HL-60 (cell line): ENCODE data around the gene NHSL2.

ENCODE experiments used
- CTCF ChIP-seq: IDR thresholded peaks from one replicate; pipeline ENCODE4 v1.5.1; 2011; ENCODE audit warnings: low read length, control low read depth, inconsistent platforms; ENCODE audit not compliant: insufficient read depth
- POLR2AphosphoS5 ChIP-seq: IDR thresholded peaks from 2 replicates; pipeline ENCODE4 v1.6.1; 2012; ENCODE audit warnings: low read depth
- SPI1 ChIP-seq: IDR thresholded peaks from 2 replicates; pipeline ENCODE4 v1.6.1; 2012; ENCODE audit warnings: low read depth, mild to moderate bottlenecking, borderline replicate concordance
- TF ChIP-seq, protein P1 (sequence below): IDR thresholded peaks from 2 replicates; pipeline ENCODE4 v1.6.1; 2012; ENCODE audit warnings: low read depth; ENCODE audit not compliant: insufficient replicate concordance

GRCh38 chrX:72142094-72142793 is 231.6 kb downstream of the NHSL2 start:
- TF ChIP-seq CTCF (no peak), POLR2AphosphoS5 (no peak), SPI1 (no peak)
- TF ChIP-seq, protein P1, sequence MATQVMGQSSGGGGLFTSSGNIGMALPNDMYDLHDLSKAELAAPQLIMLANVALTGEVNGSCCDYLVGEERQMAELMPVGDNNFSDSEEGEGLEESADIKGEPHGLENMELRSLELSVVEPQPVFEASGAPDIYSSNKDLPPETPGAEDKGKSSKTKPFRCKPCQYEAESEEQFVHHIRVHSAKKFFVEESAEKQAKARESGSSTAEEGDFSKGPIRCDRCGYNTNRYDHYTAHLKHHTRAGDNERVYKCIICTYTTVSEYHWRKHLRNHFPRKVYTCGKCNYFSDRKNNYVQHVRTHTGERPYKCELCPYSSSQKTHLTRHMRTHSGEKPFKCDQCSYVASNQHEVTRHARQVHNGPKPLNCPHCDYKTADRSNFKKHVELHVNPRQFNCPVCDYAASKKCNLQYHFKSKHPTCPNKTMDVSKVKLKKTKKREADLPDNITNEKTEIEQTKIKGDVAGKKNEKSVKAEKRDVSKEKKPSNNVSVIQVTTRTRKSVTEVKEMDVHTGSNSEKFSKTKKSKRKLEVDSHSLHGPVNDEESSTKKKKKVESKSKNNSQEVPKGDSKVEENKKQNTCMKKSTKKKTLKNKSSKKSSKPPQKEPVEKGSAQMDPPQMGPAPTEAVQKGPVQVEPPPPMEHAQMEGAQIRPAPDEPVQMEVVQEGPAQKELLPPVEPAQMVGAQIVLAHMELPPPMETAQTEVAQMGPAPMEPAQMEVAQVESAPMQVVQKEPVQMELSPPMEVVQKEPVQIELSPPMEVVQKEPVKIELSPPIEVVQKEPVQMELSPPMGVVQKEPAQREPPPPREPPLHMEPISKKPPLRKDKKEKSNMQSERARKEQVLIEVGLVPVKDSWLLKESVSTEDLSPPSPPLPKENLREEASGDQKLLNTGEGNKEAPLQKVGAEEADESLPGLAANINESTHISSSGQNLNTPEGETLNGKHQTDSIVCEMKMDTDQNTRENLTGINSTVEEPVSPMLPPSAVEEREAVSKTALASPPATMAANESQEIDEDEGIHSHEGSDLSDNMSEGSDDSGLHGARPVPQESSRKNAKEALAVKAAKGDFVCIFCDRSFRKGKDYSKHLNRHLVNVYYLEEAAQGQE, result no peak
